ENCODE results near the gene TRIAP1.
"Not testable (repeated sequence)": the region's sequence is repeated elsewhere in the genome, so short reads cannot be mapped to it uniquely, and the experiment has no call there.

TRIAP1 gene

GRCh38 chr12:120468325-120468820 lies 22.2 kb upstream of the TRIAP1 start:
- DNase-seq = peak; percentile 79

DNA sequence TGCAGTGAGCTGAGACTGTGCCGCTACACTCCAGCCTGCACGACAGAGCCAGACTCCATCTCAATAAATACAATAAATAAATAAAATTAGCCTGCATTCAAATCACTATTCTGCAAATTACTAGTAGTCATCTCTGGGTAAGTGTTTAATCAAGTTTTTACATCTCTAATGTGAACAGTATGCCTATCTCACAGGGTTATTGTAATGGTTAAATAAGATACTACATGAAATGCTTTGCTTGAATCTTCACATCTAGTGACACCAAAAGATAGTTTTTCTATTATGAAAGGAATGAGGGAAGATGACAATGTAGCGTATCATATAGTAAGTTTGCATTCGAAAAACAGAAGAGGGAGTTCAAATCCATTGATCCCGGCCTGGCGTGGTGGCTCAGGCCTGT lies 21.3 kb upstream of the TRIAP1 start:
- DNase-seq = no peak

GRCh38 chr12:120466560-120467315 lies 20.6 kb upstream of the TRIAP1 start:
- DNase-seq = peak; percentile 47

DNA sequence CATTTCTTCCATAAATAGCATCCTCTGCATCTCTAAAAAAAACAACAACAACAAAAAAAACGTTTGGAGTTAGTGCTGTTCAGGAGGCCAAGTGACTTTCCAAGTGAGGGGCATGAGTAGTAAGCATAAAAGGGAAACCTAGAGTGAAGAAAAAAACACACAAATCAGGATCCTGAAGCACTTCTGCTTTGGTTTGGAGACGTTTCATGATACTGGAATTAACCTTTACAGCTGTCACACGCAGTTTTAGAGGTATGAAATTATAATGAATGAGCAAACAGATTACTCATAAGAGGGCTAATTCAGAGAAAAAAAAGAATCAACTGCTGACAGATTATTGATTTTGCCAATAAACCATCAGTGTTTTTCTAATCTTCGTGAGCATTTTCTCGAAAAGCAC lies 19.6 kb upstream of the TRIAP1 start:
- DNase-seq = no peak

- DNase-seq = no peak
Measured at GRCh38 chr12:120463712-120464111, 17.5 kb upstream of the TRIAP1 start.

GRCh38 chr12:120462099-120462640 lies 16.0 kb upstream of the TRIAP1 start:
- DNase-seq = no peak

DNA sequence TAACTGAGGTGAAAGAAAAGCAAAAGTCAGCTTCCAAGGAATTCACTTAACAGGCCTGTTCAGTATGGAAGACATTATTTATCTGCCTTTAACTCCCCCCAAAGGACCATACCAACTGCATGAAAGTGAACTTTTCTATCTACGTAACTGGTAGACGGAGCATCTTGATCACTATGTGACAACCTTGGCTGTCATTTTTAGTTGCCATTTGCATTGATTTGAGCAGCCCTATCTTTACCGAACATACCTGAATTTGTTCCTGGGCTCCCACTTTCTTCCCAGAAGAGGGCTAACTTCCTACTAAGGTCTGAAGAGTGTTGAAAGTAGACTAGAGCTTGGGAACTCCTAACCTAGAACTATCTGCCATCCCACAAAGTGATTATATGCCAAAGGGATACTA lies 14.0 kb upstream of the TRIAP1 start:
- no peak for DNase-seq

- no peak for DNase-seq
Measured at GRCh38 chr12:120457133-120457532, 10.9 kb upstream of the TRIAP1 start.

DNA sequence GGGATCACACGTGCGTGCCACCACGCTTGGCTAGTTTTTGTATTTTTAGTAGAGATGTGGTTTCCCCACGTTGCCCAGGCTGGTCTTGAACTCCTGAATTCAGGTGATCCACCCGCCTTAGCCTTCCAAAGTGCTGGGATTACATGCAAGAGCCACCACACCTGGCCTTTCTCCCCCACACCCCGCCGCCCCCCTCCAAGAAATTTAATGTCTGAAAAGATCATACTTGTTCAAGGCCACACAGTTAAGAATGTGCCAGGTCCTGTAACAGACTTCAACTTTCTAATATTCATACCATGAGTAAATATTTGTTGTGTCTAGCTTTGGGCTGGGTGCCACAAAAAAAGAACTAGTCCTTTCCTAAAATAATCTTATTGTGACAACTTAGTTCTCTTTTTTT lies 9.1 kb upstream of the TRIAP1 start:
- DNase-seq = no peak

DNA sequence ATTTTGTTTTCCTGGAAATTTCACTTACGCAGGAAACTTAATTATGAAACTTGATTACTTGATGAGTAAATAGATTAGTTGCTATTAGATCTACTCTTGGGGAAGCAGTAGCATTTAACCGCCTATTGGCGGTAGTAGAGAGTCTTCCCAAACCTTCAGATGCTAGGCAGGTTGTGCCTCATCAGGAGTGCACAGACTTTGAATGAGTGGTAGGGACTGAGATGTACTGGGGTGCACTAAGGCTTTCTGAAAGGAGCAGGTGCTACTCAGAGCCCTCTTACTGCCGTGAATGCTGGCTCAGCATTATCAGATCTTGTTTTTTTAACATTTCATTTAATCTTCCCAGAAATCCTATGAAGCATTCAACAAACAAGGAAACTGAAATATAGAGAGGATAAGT lies 7.8 kb upstream of the TRIAP1 start:
- peak; percentile 52 for DNase-seq

GRCh38 chr12:120453060-120453750 lies 7.0 kb upstream of the TRIAP1 start:
- no peak for DNase-seq

GRCh38 chr12:120452524-120452923 lies 6.3 kb upstream of the TRIAP1 start:
- DNase-seq = not testable (repeated sequence)

DNA sequence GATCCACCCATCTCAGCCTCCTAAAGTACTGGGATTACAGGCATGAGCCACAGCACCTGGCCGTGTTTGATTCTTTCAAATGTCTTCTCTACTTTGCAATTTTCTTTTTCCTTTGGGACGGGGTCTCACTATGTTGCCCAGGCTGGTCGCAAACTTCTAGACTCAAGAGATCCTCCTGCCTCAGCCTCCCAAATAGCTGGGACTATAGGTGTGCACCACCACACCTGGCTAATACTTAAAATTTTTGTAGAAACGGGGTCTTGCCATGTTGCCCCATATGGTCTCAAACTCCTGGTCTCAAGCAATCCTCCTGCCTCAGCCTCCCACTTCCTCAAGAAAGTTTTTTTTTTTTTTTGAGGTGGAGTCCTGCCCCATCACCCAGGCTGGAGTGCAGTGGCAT lies 1.8 kb upstream of the TRIAP1 start:
- DNase-seq = no peak

DNA sequence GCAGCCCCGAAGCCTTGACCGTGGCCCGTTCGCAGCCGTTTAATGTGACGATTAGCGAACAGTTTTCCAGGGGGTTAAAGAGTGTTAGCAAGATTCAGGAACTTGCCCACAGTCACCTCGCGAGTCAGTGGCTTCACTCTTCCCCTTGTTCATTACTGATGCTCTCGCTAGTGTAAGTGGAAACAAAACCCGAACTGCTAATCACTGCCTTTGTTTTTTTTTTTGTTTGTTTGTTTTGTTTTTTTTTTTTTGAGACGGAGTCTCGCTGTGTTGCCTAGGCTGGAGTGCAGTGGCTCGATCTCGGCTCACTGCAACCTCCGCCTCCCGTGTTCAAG lies 627 bp upstream of the TRIAP1 start:
- not testable (repeated sequence) for DNase-seq

GRCh38 chr12:120444676-120445075 lies 1.5 kb downstream of the TRIAP1 start:
- DNase-seq = no peak

DNA sequence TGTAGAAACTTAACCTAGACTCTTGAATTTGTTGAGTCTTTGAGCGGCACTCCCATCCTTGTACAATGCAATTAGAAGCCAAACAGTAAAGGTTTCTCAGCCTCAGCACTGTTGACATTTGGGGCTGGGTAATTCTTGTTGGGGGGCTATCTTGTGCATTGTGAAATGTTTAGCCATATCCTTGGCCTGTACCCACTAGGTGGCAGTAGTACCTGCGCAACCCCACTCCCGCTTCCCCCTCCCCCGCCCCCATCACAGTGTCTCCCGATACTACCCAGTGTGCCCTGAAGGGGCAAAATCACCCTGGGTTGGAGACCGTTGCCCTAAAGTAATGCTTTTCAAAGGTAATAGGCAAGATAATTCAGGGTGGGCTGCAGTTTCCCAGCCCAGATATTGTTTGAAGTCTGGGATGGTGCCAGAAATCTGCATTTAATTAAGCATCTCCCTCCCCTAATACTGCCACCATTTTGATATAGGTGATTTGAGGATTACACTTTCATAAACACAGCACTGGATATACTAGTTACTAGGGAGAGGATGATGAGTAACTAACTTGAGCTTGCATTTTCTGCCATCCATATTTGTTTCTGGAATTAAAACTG lies 6.4 kb downstream of the TRIAP1 start:
- DNase-seq = peak; percentile 75

- no peak for DNase-seq
Measured at GRCh38 chr12:120438495-120439198, 7.5 kb downstream of the TRIAP1 start.

GRCh38 chr12:120437735-120438494 lies 8.3 kb downstream of the TRIAP1 start, which contains the start of gene COX6A1:
Gene COX6A1 (plus strand): TSS chr12:120438113. CDS start chr12:120438127, 14 bp downstream.
- DNase-seq = peak; percentile 99

- no peak for DNase-seq
Measured at GRCh38 chr12:120432772-120433525, 13.2 kb downstream of the TRIAP1 start.

- DNase-seq = no peak
Measured at GRCh38 chr12:120429368-120429767, 16.8 kb downstream of the TRIAP1 start.

DNA sequence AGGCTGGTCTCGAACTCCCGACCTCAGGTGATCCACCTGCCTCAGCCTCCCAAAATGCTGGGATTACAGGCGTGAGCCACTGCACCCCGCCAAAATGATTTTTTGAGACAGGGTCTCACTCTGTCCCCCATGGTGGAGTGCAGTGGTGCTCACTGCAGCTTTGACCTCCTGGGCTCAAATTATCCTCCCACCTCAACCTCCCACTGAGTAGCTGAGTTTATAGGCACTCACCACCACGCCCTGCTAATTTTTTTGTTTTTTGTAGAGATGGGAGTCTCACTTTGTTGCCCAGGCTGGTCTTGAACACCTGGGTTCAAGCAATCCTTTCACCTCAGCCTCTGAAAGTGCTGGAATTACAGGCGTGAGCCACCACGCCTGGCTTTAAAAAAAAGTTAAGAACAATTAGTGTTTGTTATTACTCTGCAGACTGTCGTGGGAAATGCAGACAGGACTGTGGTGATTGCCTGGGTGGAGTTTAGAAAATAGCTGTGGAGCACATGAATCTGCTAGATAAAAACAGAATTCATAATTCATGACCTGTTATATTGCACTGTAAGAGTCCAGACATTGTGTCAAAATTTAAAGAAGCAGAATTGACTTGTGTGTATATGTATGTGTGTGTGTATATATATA lies 17.5 kb downstream of the TRIAP1 start:
- no peak for DNase-seq

Data from OCI-M1 (cell line).